ENCODE results near the gene ZNF708. TPM values are rescaled to one million over a fixed set of nuclear protein-coding genes. Genes with fewer than 3 reads are reported as not detected.

ZNF708 gene
- total and polyA plus RNA-seq, 2 of the 8 experiments (the other 6 are each of a cell fraction or from before 2014, with no cell fraction given) = 4.1 to 40.0 TPM

DNA sequence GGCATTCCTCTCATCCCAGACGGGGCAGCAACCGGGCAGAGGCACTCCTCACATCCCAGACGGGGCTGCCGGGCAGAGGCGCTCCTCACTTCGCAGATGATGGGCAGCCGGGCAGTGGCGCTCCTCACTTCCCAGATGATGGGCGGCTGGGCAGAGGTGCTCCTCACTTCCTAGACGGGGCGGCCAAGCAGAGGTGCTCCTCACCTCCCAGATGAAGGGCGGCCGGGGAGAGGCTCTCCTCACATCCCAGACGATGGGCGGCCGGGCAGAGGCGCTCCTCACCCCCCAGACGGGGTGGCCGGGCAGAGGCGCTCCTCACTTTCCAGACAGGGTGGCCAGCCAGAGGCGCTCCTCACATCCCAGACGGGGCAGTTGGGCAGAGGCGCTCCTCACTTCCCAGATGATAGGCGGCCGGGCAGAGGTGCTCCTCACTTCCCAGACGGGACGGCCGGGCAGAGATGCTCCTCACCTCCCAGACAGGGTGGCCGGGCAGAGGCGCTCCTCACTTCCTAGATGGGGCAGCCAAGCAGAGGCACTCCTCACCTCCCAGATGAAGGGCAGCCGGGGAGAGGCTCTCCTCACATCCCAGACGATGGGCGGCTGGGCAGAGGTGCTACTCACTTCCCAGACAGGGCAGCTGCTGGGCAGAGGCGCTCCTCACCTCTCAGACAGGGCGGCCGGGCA is 68.9 kb downstream of the ZNF708 start:
- CTCF ChIA-PET (ENCODE audit: partially characterized antibody) = no interaction called here
- H3K56ac ChIP-seq (replicated peaks; ENCODE audit: insufficient read length, low read depth, low read length) = no peak overlapping the region
- no peak overlapping the region for H2BK20ac ChIP-seq (ENCODE audit: low read length)
- no peak overlapping the region for H4K8ac ChIP-seq (ENCODE audit: extremely low read depth, insufficient read depth, low read length)
- no peaks in the 10 kb centered on the region for H3K4me1 ChIP-seq (replicated peaks in 1 of 4; ENCODE audit: control insufficient read depth in 3 of 4, insufficient read depth in 4 of 4, low read length in 3 of 4)
- peaks cover 0 to 13% (median 0%) of the 10 kb centered on the region in 4 experiments; a peak in 2 of 8 replicates for H3K36me3 ChIP-seq (ENCODE audit: control insufficient read depth in 2 of 4, insufficient read depth in 4 of 4, low read length in 3 of 4)
- POLR2A ChIA-PET (ENCODE audit: partially characterized antibody) = no interaction called here
- DNase-seq (ENCODE audit: low read depth in 1 of 2, low spot score in 2 of 2) (no peak), FAIRE-seq (no peak)
- H2AK5ac ChIP-seq (ENCODE audit: low read depth, low read length) = no peak overlapping the region
- no peak overlapping the region for H3K4me3 ChIP-seq (ENCODE audit: extremely low read depth in 1 of 4, insufficient read depth in 2 of 4, low read depth in 3 of 4, low read length in 4 of 4)
- no peak overlapping the region for H2AFZ ChIP-seq (ENCODE audit: low read length)
- no peak overlapping the region for H4K91ac ChIP-seq (replicated peaks; ENCODE audit: insufficient read length, low read length)
- H3K27ac ChIP-seq (ENCODE audit: low read depth, low read length) = no peak overlapping the region
- no peaks in the 10 kb centered on the region for H3K27me3 ChIP-seq (replicated peaks in 1 of 4; ENCODE audit: control insufficient read depth in 3 of 4, extremely low read depth in 1 of 4, insufficient read depth in 3 of 4, low read length in 3 of 4)
- no peak overlapping the region for H2BK12ac ChIP-seq (ENCODE audit: low read depth, low read length)
- H4K5ac ChIP-seq (ENCODE audit: insufficient read length, low read depth, low read length) = no peak overlapping the region
- H3K4me2 ChIP-seq (ENCODE audit: insufficient read depth in 1 of 2, low read depth in 2 of 2, low read length in 2 of 2) = no peak overlapping the region
- no peaks in the 10 kb centered on the region for H3K23me2 ChIP-seq (ENCODE audit: low read depth, low read length)
- WGBS, 2 experiments (ENCODE audit: extremely low coverage in 1 of 2, insufficient coverage in 1 of 2, insufficient read length in 1 of 2, insufficient replicate concordance in 2 of 2, low coverage in 1 of 2, low lambda C conversion rate in 2 of 2, missing lambda C conversion rate in 1 of 2) = 93% methylated on average over 25 of the region's 36 CpGs; no CpG with 5 or more reads in 1 of the 2 experiments
- no peak overlapping the region for H3K4ac ChIP-seq (replicated peaks; ENCODE audit: insufficient read length, low read depth, low read length)
- no peak overlapping the region for H3K9ac ChIP-seq (replicated peaks in 1 of 4; ENCODE audit: extremely low read depth in 1 of 4, low read depth in 3 of 4, low read length in 3 of 4)
- H4K20me1 ChIP-seq (replicated peaks in 1 of 2; ENCODE audit: control insufficient read depth in 1 of 2, insufficient read depth in 2 of 2, low read length in 2 of 2) = no peaks in the 10 kb centered on the region
- H3K23ac ChIP-seq (ENCODE audit: insufficient read length) = no peak overlapping the region
- H2BK120ac ChIP-seq (replicated peaks; ENCODE audit: low read depth, low read length) = no peak overlapping the region
- H3K79me1 ChIP-seq (ENCODE audit: low read depth, low read length) = no peaks in the 10 kb centered on the region
- H3K18ac ChIP-seq (ENCODE audit: extremely low read depth, low read length) = no peak overlapping the region
- H3K14ac ChIP-seq (ENCODE audit: insufficient read length) = no peak overlapping the region
- no peaks in the 10 kb centered on the region for H3K79me2 ChIP-seq (ENCODE audit: control insufficient read depth in 1 of 2, insufficient read depth in 2 of 2, low read length in 2 of 2)
- H3K9me3 ChIP-seq (ENCODE audit: insufficient read depth in 2 of 2, low read depth in 1 of 2, low read length in 1 of 2) = peaks cover 29 to 64% of the 10 kb centered on the region in 2 experiments
- no peak overlapping the region for H2BK15ac ChIP-seq (ENCODE audit: low read length)
- H2BK5ac ChIP-seq (ENCODE audit: low read depth, low read length) = no peak overlapping the region
- TF ChIP-seq, protein P1, sequence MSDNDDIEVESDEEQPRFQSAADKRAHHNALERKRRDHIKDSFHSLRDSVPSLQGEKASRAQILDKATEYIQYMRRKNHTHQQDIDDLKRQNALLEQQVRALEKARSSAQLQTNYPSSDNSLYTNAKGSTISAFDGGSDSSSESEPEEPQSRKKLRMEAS (IDR thresholded peaks at IDR 0.05) = no peak
- TF ChIP-seq POLR2AphosphoS5 (IDR thresholded peaks at IDR 0.05; ENCODE audit: low read depth, low read length) (no peak), USF2 (IDR thresholded peaks at IDR 0.05; ENCODE audit: low read length) (no peak)
